GM23338 (cell line): ENCODE results near the gene PARP11. TPM values are rescaled to one million over a fixed set of nuclear protein-coding genes. Genes with fewer than 3 reads are reported as not detected.

Experiments
- ATAC-seq: fragments of 200-7000 bp; cut with Tn5 transposase; 3 replicates; pipeline ENCODE4 v1.9.1; 2020
- DNase-seq: peaks from one replicate; pipeline ENCODE4 v3.0.0-alpha.2; 2015; ENCODE audit warnings: low spot score
- H2AFZ ChIP-seq: fragments of 200-600 bp; sonication (generic); 2 replicates; pipeline ENCODE4 v1.8.0; 2016; ENCODE audit warnings: antibody characterized with exemption, mild to moderate bottlenecking, moderate library complexity
- H3F3A ChIP-seq: fragments of 200-600 bp; sonication (generic); replicated peaks from 2 replicates; pipeline ENCODE4 v1.8.0; 2017; ENCODE audit warnings: antibody characterized with exemption, mixed run types, low read depth
- H3K27ac ChIP-seq: fragments of 200-600 bp; sonication (generic); 2 replicates; pipeline ENCODE4 v1.6.1; 2016; ENCODE audit warnings: low read depth
- H3K27me3 ChIP-seq: fragments of 200-600 bp; sonication (generic); 2 replicates; pipeline ENCODE4 v1.8.0; 2016; ENCODE audit warnings: mild to moderate bottlenecking, mixed run types, moderate library complexity; ENCODE audit not compliant: insufficient read depth
- H3K36me3 ChIP-seq: fragments of 200-600 bp; sonication (generic); 2 replicates; pipeline ENCODE4 v1.8.0; 2016; ENCODE audit warnings: mild to moderate bottlenecking; ENCODE audit not compliant: insufficient read depth
- H3K4me1 ChIP-seq: fragments of 200-600 bp; sonication (generic); 2 replicates; pipeline ENCODE4 v1.8.0; 2016; ENCODE audit warnings: mild to moderate bottlenecking, moderate library complexity; ENCODE audit not compliant: insufficient read depth
- H3K4me2 ChIP-seq: fragments of 200-600 bp; sonication (generic); 2 replicates; pipeline ENCODE4 v1.7.1; 2017; ENCODE audit warnings: mixed run types
- H3K4me3 ChIP-seq: fragments of 200-600 bp; sonication (generic); 2 replicates; pipeline ENCODE4 v1.6.1; 2016; ENCODE audit warnings: mixed run types
- H3K79me2 ChIP-seq: fragments of 200-600 bp; sonication (generic); replicated peaks from 2 replicates; pipeline ENCODE4 v1.8.0; 2017; ENCODE audit warnings: mild to moderate bottlenecking; ENCODE audit not compliant: insufficient read depth
- H3K9me2 ChIP-seq: fragments of 200-600 bp; sonication (generic); 2 replicates; pipeline ENCODE4 v1.8.0; 2017; ENCODE audit not compliant: insufficient read depth
- H4K20me1 ChIP-seq: fragments of 200-600 bp; sonication (generic); replicated peaks from 2 replicates; pipeline ENCODE4 v1.8.0; 2017; ENCODE audit warnings: mild to moderate bottlenecking; ENCODE audit not compliant: insufficient read depth
- H3K27ac Mint-ChIP-seq: 2 replicates; pipeline ENCODE4 v1.8.0; 2020; ENCODE audit warnings: inconsistent platforms, mild to moderate bottlenecking, moderate library complexity, mixed read lengths
- H3K27me3 Mint-ChIP-seq: 3 replicates; pipeline ENCODE4 v1.8.0; 2022; ENCODE audit warnings: low read depth, mild to moderate bottlenecking, moderate library complexity, mixed read lengths, inconsistent platforms; ENCODE audit not compliant: insufficient read depth, poor library complexity
- H3K36me3 Mint-ChIP-seq: 3 replicates; pipeline ENCODE4 v1.8.0; 2021; ENCODE audit warnings: low read depth, mild to moderate bottlenecking, inconsistent platforms, moderate library complexity, mixed read lengths
- H3K4me1 Mint-ChIP-seq: 3 replicates; pipeline ENCODE4 v1.8.0; 2020; ENCODE audit warnings: mild to moderate bottlenecking, inconsistent platforms, mixed read lengths
- H3K4me3 Mint-ChIP-seq: 3 replicates; pipeline ENCODE4 v1.8.0; 2021; ENCODE audit warnings: moderate library complexity, mild to moderate bottlenecking, inconsistent platforms, mixed read lengths
- H3K9me3 Mint-ChIP-seq: 3 replicates; pipeline ENCODE4 v1.8.0; 2020; ENCODE audit warnings: moderate library complexity, mild to moderate bottlenecking, inconsistent platforms, mixed read lengths
- CTCF ChIP-seq, 2 experiments: fragments of 200-600 bp in 1 of 2; sonication (generic) in 1 of 2; conservative IDR thresholded peaks; 2 replicates each; pipeline versions ENCODE4 v1.5.1 to v1.6.1; 2016 to 2017; ENCODE audit warnings: antibody characterized with exemption in 2 of 2, low read depth in 2 of 2, mild to moderate bottlenecking in 2 of 2, moderate library complexity in 1 of 2
- ETS1 ChIP-seq: IDR thresholded peaks from 2 replicates; pipeline ENCODE4 v1.6.1; 2016; ENCODE audit warnings: antibody characterized with exemption
- EZH2 ChIP-seq: fragments of 200-600 bp; sonication (generic); IDR thresholded peaks from one replicate; pipeline ENCODE4 v1.8.0; 2017; ENCODE audit warnings: antibody characterized with exemption, mild to moderate bottlenecking, low read depth; ENCODE audit not compliant: unreplicated experiment
- EZH2phosphoT487 ChIP-seq: fragments of 200-600 bp; sonication (generic); IDR thresholded peaks from one replicate; pipeline ENCODE4 v1.8.1; 2018; ENCODE audit warnings: antibody characterized with exemption; ENCODE audit not compliant: unreplicated experiment
- JUNB ChIP-seq: IDR thresholded peaks from one replicate; pipeline ENCODE4 v1.6.1; 2016; ENCODE audit warnings: antibody characterized with exemption; ENCODE audit not compliant: unreplicated experiment
- NANOG ChIP-seq: IDR thresholded peaks from 2 replicates; pipeline ENCODE4 v1.6.1; 2016; ENCODE audit warnings: antibody characterized with exemption, borderline replicate concordance
- REST ChIP-seq: IDR thresholded peaks from one replicate; pipeline ENCODE4 v1.6.1; 2018; ENCODE audit warnings: antibody characterized with exemption; ENCODE audit not compliant: unreplicated experiment
- STAT1 ChIP-seq: IDR thresholded peaks from one replicate; pipeline ENCODE4 v1.6.1; 2016; ENCODE audit warnings: antibody characterized with exemption; ENCODE audit not compliant: unreplicated experiment
- ZNF462 ChIP-seq: fragments of 250-450 bp; sonication (Bioruptor Pico); IDR thresholded peaks from 2 replicates; pipeline ENCODE4 v1.5.0; 2020; ENCODE audit warnings: mild to moderate bottlenecking, moderate library complexity
- polyA plus RNA-seq: library from polyadenylated mRNA; unstranded; fragments of >200 nt; fragmentation: Nextera tagmentation; extraction: Ambion mirVana; gene quantifications from 2 replicates; pipeline ENCODE4 v1.2.1, GENCODE V29; 2016
- total RNA-seq: library from RNA; depleted of rRNA; stranded (reverse); fragments of >200 nt; shearing (Covaris generic); gene quantifications from 2 replicates; pipeline ENCODE4 v1.2.3, GENCODE V29; 2014

Gene PARP11
- total and polyA plus RNA-seq, 2 experiments from 2014 or later = 4.8 to 11.5 TPM

- TF ChIP-seq ZNF462 (CRISPR knock-in tag) (no peak), EZH2 (no peak), CTCF (conservative IDR thresholded peaks at IDR 0.05; ENCODE audit: low read depth in 2 of 2) (no peak), EZH2phosphoT487 (no peak)
Observed at GRCh38 chr12:3809357-3810015, 63.7 kb downstream of the PARP11 start (continued).

GRCh38 chr12:3805077-3805476 lies 68.1 kb downstream of the PARP11 start:
- Mint-ChIP-seq H3K36me3 (no peaks in the 10 kb centered on the region), H3K9me3 (no peaks in the 10 kb centered on the region), H3K27ac (no peak overlapping the region), H3K27me3 (no peaks in the 10 kb centered on the region), H3K4me3 (no peak overlapping the region), H3K4me1 (peaks cover 7% of the 10 kb centered on the region; the same call in 1 of the 3 replicates)
- H3K27ac ChIP-seq = no peak overlapping the region
- H3K4me2 ChIP-seq = no peak overlapping the region
- no peak overlapping the region for H2AFZ ChIP-seq
- H3K27me3 ChIP-seq = no peaks in the 10 kb centered on the region
- no peak overlapping the region for H3K4me3 ChIP-seq
- peaks cover 11% of the 10 kb centered on the region for H3K4me1 ChIP-seq
- DNase-seq (no peak), ATAC-seq (no peak)
- H3K36me3 ChIP-seq = no peaks in the 10 kb centered on the region
- H3K9me2 ChIP-seq = no peaks in the 10 kb centered on the region
- no peaks in the 10 kb centered on the region for H3F3A ChIP-seq
- H4K20me1 ChIP-seq = no peaks in the 10 kb centered on the region
- H3K79me2 ChIP-seq = no peaks in the 10 kb centered on the region
- TF ChIP-seq ETS1 = no peak
- no peak for TF ChIP-seq EZH2phosphoT487
- TF ChIP-seq STAT1 = no peak
- TF ChIP-seq REST = no peak
- no peak for TF ChIP-seq EZH2
- no peak for TF ChIP-seq NANOG
- TF ChIP-seq JUNB = no peak
